Measurements from ENCODE around the gene ALKBH7. TPM values are rescaled to one million over a fixed set of nuclear protein-coding genes. Genes with fewer than 3 reads are reported as not detected.

ALKBH7 gene
- total and polyA plus RNA-seq, 12 donors, result 3.2 to 137 (median 80.1) TPM

DNA sequence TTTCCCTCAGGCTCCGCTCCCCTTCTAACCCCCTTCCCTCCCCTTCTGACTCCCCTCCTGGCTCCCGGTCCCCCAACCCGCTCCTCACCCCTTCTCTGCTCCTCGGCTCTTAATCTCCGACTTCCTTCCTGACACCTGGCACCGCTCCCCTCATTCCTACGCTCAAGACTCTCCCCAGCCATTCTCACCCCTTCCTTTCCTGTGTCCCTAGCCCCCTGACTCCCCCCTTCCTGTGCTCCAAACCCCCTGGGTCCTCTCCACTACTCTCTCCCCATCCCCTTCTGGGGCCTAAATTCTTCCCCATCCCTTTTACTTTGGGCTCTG is 10.6 kb upstream of the ALKBH7 start:
- 0 to 3% (median 0%) methylated on average over 5 to 7 of the region's 7 CpGs for WGBS, 4 donors
- Histone ChIP-seq H3K27me3 (no peaks in the 10 kb centered on the region), H3K9me3 (replicated peaks in 1 of 3) (no peaks in the 10 kb centered on the region), H3K4me1 (replicated peaks in 1 of 2) (peaks cover 0 to 9% of the 10 kb centered on the region in 2 donors), H3K4me3 (peak overlapping the region; percentile 21 to 94 (median 84)), H3K27ac (peak overlapping the region; percentile 33 to 95 (median 79)), H3K36me3 (replicated peaks in 1 of 2) (peaks cover 0 to 29% of the 10 kb centered on the region in 2 donors)
- intact Hi-C loops (cut with DNase I), result no loop called here
- TF ChIP-seq, protein P1, sequence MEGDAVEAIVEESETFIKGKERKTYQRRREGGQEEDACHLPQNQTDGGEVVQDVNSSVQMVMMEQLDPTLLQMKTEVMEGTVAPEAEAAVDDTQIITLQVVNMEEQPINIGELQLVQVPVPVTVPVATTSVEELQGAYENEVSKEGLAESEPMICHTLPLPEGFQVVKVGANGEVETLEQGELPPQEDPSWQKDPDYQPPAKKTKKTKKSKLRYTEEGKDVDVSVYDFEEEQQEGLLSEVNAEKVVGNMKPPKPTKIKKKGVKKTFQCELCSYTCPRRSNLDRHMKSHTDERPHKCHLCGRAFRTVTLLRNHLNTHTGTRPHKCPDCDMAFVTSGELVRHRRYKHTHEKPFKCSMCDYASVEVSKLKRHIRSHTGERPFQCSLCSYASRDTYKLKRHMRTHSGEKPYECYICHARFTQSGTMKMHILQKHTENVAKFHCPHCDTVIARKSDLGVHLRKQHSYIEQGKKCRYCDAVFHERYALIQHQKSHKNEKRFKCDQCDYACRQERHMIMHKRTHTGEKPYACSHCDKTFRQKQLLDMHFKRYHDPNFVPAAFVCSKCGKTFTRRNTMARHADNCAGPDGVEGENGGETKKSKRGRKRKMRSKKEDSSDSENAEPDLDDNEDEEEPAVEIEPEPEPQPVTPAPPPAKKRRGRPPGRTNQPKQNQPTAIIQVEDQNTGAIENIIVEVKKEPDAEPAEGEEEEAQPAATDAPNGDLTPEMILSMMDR (IDR thresholded peaks at IDR 0.05), result no peak
- TF ChIP-seq POLR2A (IDR thresholded peaks at IDR 0.05), result no peak
- DNase-seq, result peak in 3 of 7 donors; percentile 28 to 56 (median 43)

DNA sequence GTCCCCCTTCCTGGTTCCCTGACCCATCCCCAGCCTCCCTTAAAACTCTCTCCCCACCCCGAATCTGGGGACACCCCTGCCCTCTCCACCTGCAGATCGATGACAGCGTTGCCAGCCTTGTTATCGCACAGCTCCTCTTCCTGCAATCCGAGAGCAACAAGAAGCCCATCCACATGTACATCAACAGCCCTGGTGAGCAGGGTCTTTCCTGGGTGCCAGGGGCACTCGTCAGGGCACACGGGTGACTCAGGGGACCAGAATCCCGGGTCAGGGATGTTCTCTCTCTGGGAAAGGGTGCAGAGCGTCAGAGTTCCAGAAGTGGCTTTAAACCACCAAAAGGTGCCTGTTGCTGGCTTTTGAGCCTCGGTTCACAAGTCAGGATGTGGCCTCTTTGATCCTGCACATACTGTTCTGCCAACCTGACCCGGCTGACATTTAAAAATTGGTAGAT is 10.2 kb upstream of the ALKBH7 start:
- H3K27ac ChIP-seq, result peak overlapping the region; percentile 33 to 95 (median 79)
- 15 to 28% (median 20%) methylated on average over 5 to 11 of the region's 11 CpGs for WGBS, 4 donors
- H3K4me1 ChIP-seq (replicated peaks in 1 of 2), result peaks cover 0 to 9% of the 10 kb centered on the region in 2 donors
- peak overlapping the region; percentile 21 to 94 (median 84) for H3K4me3 ChIP-seq
- no peaks in the 10 kb centered on the region for H3K9me3 ChIP-seq (replicated peaks in 1 of 3)
- peak in 3 of 7 donors; percentile 25 to 56 (median 30) for DNase-seq
- TF ChIP-seq, protein P1 (IDR thresholded peaks at IDR 0.05), result no peak
- TF ChIP-seq POLR2A (IDR thresholded peaks at IDR 0.05), result no peak
- H3K27me3 ChIP-seq, result no peaks in the 10 kb centered on the region
- intact Hi-C loops (cut with DNase I), result no loop called here
- peaks cover 0 to 33% of the 10 kb centered on the region in 2 donors for H3K36me3 ChIP-seq (replicated peaks in 1 of 2)

DNA sequence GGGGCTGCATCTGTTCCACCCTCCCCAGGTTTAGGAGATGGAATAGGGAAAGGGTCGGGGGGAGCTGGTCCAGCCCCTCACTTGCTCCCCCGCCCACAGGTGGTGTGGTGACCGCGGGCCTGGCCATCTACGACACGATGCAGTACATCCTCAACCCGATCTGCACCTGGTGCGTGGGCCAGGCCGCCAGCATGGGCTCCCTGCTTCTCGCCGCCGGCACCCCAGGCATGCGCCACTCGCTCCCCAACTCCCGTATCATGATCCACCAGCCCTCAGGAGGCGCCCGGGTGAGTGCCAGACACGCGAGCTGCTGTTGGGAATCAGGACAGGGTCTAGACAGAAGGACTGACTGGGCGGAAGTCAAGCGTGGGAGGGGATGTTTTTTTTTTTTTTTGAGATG is 8.2 kb upstream of the ALKBH7 start:
- Histone ChIP-seq H3K9me3 (replicated peaks in 1 of 3) (no peaks in the 10 kb centered on the region), H3K27ac (no peak overlapping the region), H3K4me3 (no peak overlapping the region), H3K27me3 (no peaks in the 10 kb centered on the region), H3K36me3 (replicated peaks in 1 of 2) (peaks cover 0 to 51% of the 10 kb centered on the region in 2 donors), H3K4me1 (replicated peaks in 1 of 2) (peaks cover 0 to 9% of the 10 kb centered on the region in 2 donors)
- intact Hi-C loops (cut with DNase I), result no loop called here
- no peak for DNase-seq
- WGBS, 4 donors, result 93 to 97% (median 95%) methylated on average over 16 to 21 of the region's 21 CpGs
- TF ChIP-seq, protein P1 (IDR thresholded peaks at IDR 0.05), result no peak
- TF ChIP-seq POLR2A (IDR thresholded peaks at IDR 0.05), result no peak

DNA sequence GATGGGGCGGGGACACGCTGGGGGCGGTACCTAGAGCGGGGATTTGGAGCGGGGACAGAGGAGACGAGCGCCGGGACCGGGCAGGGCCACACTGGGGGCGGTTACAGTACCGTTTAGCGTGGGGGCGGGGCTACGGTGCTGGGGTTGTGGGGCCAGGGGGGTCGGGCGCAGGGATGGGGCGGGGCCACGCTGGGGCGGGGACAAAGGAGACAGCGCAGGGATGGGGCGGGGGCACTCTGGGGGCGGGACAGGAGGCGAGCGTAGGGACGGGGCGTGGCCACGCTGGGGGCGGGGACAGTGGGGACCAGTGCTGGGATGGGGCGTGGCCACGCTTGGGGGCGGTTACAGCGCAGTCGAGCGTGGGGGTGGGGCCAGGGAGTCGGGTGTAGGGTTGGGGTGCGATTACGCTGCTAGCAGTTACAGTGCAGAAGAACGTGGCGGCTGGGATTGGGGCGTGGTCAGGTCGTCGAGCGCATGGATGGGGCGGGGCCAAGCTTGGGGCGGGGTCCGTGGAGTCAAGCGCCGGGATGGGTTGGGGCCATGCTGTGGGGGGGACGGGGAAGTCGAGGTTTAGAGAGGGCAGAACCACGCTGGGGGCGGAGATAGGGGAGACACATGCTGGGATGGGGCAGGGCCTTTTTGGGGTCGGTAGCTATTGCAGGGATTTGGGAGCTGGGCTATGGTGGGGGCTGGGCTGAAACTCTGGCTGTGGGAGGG is 660 bp downstream of the ALKBH7 start:
- H3K4me1 ChIP-seq (replicated peaks in 1 of 2), result peaks cover 5% of the 10 kb centered on the region in 2 donors

More for the DNA sequence above, 660 bp downstream of the ALKBH7 start:
- peak overlapping the region; percentile 96 to 100 (median 99) for H3K27ac ChIP-seq
- H3K4me3 ChIP-seq, result peak overlapping the region; percentile 78 to 99 (median 95)
- intact Hi-C loops (cut with DNase I), result no loop called here
- WGBS, 4 donors, result 0 to 5% (median 1%) methylated on average over 19 to 53 of the region's 53 CpGs
- no peak for TF ChIP-seq POLR2A (IDR thresholded peaks at IDR 0.05)
- TF ChIP-seq, protein P1 (IDR thresholded peaks at IDR 0.05), result no peak
- H3K36me3 ChIP-seq (replicated peaks in 1 of 2), result peaks cover 0 to 17% of the 10 kb centered on the region in 2 donors
- peak; percentile 98 to 99 (median 99) for DNase-seq
- H3K27me3 ChIP-seq, result no peaks in the 10 kb centered on the region
- no peaks in the 10 kb centered on the region for H3K9me3 ChIP-seq (replicated peaks in 1 of 3)
